Measurements from ENCODE around the gene LAMP5. TPM values are rescaled to one million over a fixed set of nuclear protein-coding genes. Genes with fewer than 3 reads are reported as not detected.

Gene LAMP5
- total and polyA plus RNA-seq, 2 of the 13 experiments (the other 11 are each of a cell fraction or from before 2014, with no cell fraction given): not detected

GRCh38 chr20:9476637-9477036 lies 37.8 kb upstream of the LAMP5 start:
- no TSS peak for BruUV-seq (replicated peaks)

GRCh38 chr20:9478771-9479170 lies 35.6 kb upstream of the LAMP5 start:
- ChIA-PET POLR2A (no interaction called here), CTCF (ENCODE audit: low intra/inter-chr PET ratio, low total read pairs) (no interaction called here)
- H2AFZ ChIP-seq (ENCODE audit: low read length): no peak overlapping the region
- TF ChIP-seq SMAD9 (CRISPR knock-in tag; IDR thresholded peaks at IDR 0.05) (no peak), CBX1 (IDR thresholded peaks at IDR 0.05; ENCODE audit: low read depth) (no peak), ZNF333 (CRISPR knock-in tag; IDR thresholded peaks at IDR 0.05; ENCODE audit: borderline replicate concordance) (no peak), ZFP41 (CRISPR knock-in tag; IDR thresholded peaks at IDR 0.05; ENCODE audit: borderline replicate concordance) (no peak), ZNF724P (CRISPR knock-in tag; IDR thresholded peaks at IDR 0.05; ENCODE audit: borderline replicate concordance) (no peak), MXD3 (CRISPR knock-in tag; IDR thresholded peaks at IDR 0.05) (no peak), ZSCAN20 (CRISPR knock-in tag; IDR thresholded peaks at IDR 0.05; ENCODE audit: borderline replicate concordance) (no peak), PRPF4 (IDR thresholded peaks at IDR 0.05; ENCODE audit: low read depth, low read length, poor library complexity, severe bottlenecking) (no peak), GATAD1 (CRISPR knock-in tag; IDR thresholded peaks at IDR 0.05) (no peak)
- intact Hi-C loops (cut with micrococcal nuclease; ENCODE audit: unreplicated experiment): no loop called here
- FAIRE-seq (no peak), DNase-seq (ENCODE audit: low spot score) (no peak), ATAC-seq (no peak)
- H3K27ac ChIP-seq (ENCODE audit: extremely low read length, insufficient read depth, low read length): no peak overlapping the region
- no peaks in the 10 kb centered on the region for H3K9me3 ChIP-seq (ENCODE audit: low read length)
- H3K36me3 ChIP-seq (replicated peaks in 1 of 2; ENCODE audit: control insufficient read depth in 1 of 2, insufficient read depth in 2 of 2, low read length in 2 of 2): no peaks in the 10 kb centered on the region
- H3K79me2 ChIP-seq (ENCODE audit: insufficient read depth, low read length): no peaks in the 10 kb centered on the region
- H4K20me1 ChIP-seq (ENCODE audit: insufficient read depth, low read length): no peaks in the 10 kb centered on the region
- no peak overlapping the region for H3K4me3 ChIP-seq (replicated peaks in 1 of 3; ENCODE audit: insufficient read depth in 1 of 3, low read depth in 2 of 3, low read length in 3 of 3)
- in situ Hi-C loops (cut with HindIII; ENCODE audit: extremely low pct_ligation_motif_present, low pct_unique_long_range_greater_than_20kb): no loop called here
- no peak overlapping the region for H3K9ac ChIP-seq (ENCODE audit: insufficient read depth, low read depth, low read length)
- no peaks in the 10 kb centered on the region for H3K27me3 ChIP-seq (ENCODE audit: control insufficient read depth in 1 of 2, insufficient read depth in 2 of 2, low read length in 2 of 2)
- no peak overlapping the region for H3K4me2 ChIP-seq (ENCODE audit: low read depth, low read length)
- H3K4me1 ChIP-seq (ENCODE audit: insufficient read depth, low read length): no peaks in the 10 kb centered on the region
- no TSS peak for BruUV-seq (replicated peaks)
- WGBS (ENCODE audit: low lambda C conversion rate): 6% methylated on average over 4 of the region's 4 CpGs

More at GRCh38 chr20:9476637-9477036, 37.8 kb upstream of the LAMP5 start:
- no peak for ATAC-seq
- Histone ChIP-seq H3K27ac (ENCODE audit: extremely low read length, insufficient read depth, low read length) (no peak overlapping the region), H3K27me3 (ENCODE audit: control insufficient read depth in 1 of 2, insufficient read depth in 2 of 2, low read length in 2 of 2) (no peaks in the 10 kb centered on the region), H2AFZ (ENCODE audit: low read length) (no peak overlapping the region), H3K4me3 (replicated peaks in 1 of 3; ENCODE audit: insufficient read depth in 1 of 3, low read depth in 2 of 3, low read length in 3 of 3) (no peak overlapping the region), H3K36me3 (replicated peaks in 1 of 2; ENCODE audit: control insufficient read depth in 1 of 2, insufficient read depth in 2 of 2, low read length in 2 of 2) (no peaks in the 10 kb centered on the region), H3K9me3 (ENCODE audit: low read length) (no peaks in the 10 kb centered on the region), H3K9ac (ENCODE audit: insufficient read depth, low read depth, low read length) (no peak overlapping the region), H3K4me1 (ENCODE audit: insufficient read depth, low read length) (no peaks in the 10 kb centered on the region), H3K4me2 (ENCODE audit: low read depth, low read length) (no peak overlapping the region), H3K79me2 (ENCODE audit: insufficient read depth, low read length) (no peaks in the 10 kb centered on the region), H4K20me1 (ENCODE audit: insufficient read depth, low read length) (no peaks in the 10 kb centered on the region)
- no peak for DNase-seq (ENCODE audit: low spot score)
- ChIA-PET POLR2A (no interaction called here), CTCF (ENCODE audit: low intra/inter-chr PET ratio, low total read pairs) (no interaction called here)
- WGBS (ENCODE audit: low lambda C conversion rate): 22% methylated on average over 7 of the region's 7 CpGs
- FAIRE-seq: no peak
- 0 out of 2 replicates have a peak, but pooled peaks have one; percentile 57 for TF ChIP-seq CREB1 (IDR thresholded peaks at IDR 0.05)
- TF ChIP-seq CREB1 (CRISPR knock-in tag; IDR thresholded peaks at IDR 0.05): no peak
- TF ChIP-seq SNAI1 (CRISPR knock-in tag; IDR thresholded peaks at IDR 0.05; ENCODE audit: borderline replicate concordance): no peak
- intact Hi-C loops (cut with micrococcal nuclease; ENCODE audit: unreplicated experiment): no loop called here
- in situ Hi-C loops (cut with HindIII; ENCODE audit: extremely low pct_ligation_motif_present, low pct_unique_long_range_greater_than_20kb): no loop called here
